HG03175 (cell line): ENCODE results near the gene ZNF547.

ENCODE experiments used
- ATAC-seq: cut with Tn5 transposase; IDR thresholded peaks from one replicate; pipeline ENCODE4 v1.9.1; 2021; ENCODE audit warnings: mild to moderate bottlenecking, moderate library complexity; ENCODE audit not compliant: unreplicated experiment

Gene ZNF547

GRCh38 chr19:57362997-57363687 lies at the start of gene ZNF547, which contains the start of gene TRAPPC2B:
Gene ZNF547 (plus strand): TSS chr19:57363551. CDS start chr19:57368556, 5,005 bp downstream.
Gene TRAPPC2B (plus strand): TSS chr19:57363551. CDS start chr19:57364834, 1,283 bp downstream.
- peak; percentile 96 for ATAC-seq

- no peak for ATAC-seq
Observed at GRCh38 chr19:57314146-57314545, 49.2 kb upstream of the ZNF547 start.

- ATAC-seq, result no peak
Observed at GRCh38 chr19:57317503-57317902, 45.8 kb upstream of the ZNF547 start.

- ATAC-seq, result no peak
Observed at GRCh38 chr19:57319869-57320179, 43.5 kb upstream of the ZNF547 start.

- peak; percentile 99 for ATAC-seq
Observed at GRCh38 chr19:57320180-57321084, 42.9 kb upstream of the ZNF547 start, which contains the start of gene ZNF543. Gene ZNF543 (plus strand): TSS chr19:57320472. CDS start chr19:57320854, 382 bp downstream.

- ATAC-seq, result no peak
Observed at GRCh38 chr19:57321116-57321515, 42.2 kb upstream of the ZNF547 start.

GRCh38 chr19:57321751-57322150 lies 41.6 kb upstream of the ZNF547 start:
- ATAC-seq, result no peak

- ATAC-seq, result no peak
Observed at GRCh38 chr19:57324992-57325391, 38.4 kb upstream of the ZNF547 start.

- no peak for ATAC-seq
Observed at GRCh38 chr19:57327993-57328392, 35.4 kb upstream of the ZNF547 start.

- no peak for ATAC-seq
Observed at GRCh38 chr19:57334191-57334590, 29.2 kb upstream of the ZNF547 start.

- ATAC-seq, result no peak
Observed at GRCh38 chr19:57338877-57339276, 24.5 kb upstream of the ZNF547 start.

GRCh38 chr19:57342582-57342981 lies 20.8 kb upstream of the ZNF547 start:
- ATAC-seq, result no peak

GRCh38 chr19:57348136-57348535 lies 15.2 kb upstream of the ZNF547 start:
- ATAC-seq, result no peak

- peak; percentile 97 for ATAC-seq
Observed at GRCh38 chr19:57350877-57351805, 12.2 kb upstream of the ZNF547 start, which contains the start of gene ZNF304. Gene ZNF304 (plus strand): TSS chr19:57351271. CDS start chr19:57351665, 394 bp downstream.

- ATAC-seq, result no peak
Observed at GRCh38 chr19:57351867-57352266, 11.5 kb upstream of the ZNF547 start.

GRCh38 chr19:57355916-57356315 lies 7.4 kb upstream of the ZNF547 start:
- no peak for ATAC-seq

- no peak for ATAC-seq
Observed at GRCh38 chr19:57357406-57357805, 5.9 kb upstream of the ZNF547 start.

GRCh38 chr19:57359300-57359699 lies 4.1 kb upstream of the ZNF547 start:
- no peak for ATAC-seq

- no peak for ATAC-seq
Observed at GRCh38 chr19:57362419-57362818, 932 bp upstream of the ZNF547 start.

- ATAC-seq, result peak; percentile 11
Observed at GRCh38 chr19:57363688-57364181, 384 bp downstream of the ZNF547 start.

- no peak for ATAC-seq
Observed at GRCh38 chr19:57366776-57367175, 3.4 kb downstream of the ZNF547 start.
